ENCODE results near the gene CD48. TPM values are rescaled to one million over a fixed set of nuclear protein-coding genes. Genes with fewer than 3 reads are reported as not detected.

CD48 gene, protein sequence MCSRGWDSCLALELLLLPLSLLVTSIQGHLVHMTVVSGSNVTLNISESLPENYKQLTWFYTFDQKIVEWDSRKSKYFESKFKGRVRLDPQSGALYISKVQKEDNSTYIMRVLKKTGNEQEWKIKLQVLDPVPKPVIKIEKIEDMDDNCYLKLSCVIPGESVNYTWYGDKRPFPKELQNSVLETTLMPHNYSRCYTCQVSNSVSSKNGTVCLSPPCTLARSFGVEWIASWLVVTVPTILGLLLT
- total RNA-seq (1 to 10 TPM in 2 of 4 donors, under 1 TPM in 2; 0.76 to 1.7 (median 1.1) TPM), polyA plus RNA-seq (under 1 TPM; 0.35 to 1.00 (median 0.91) TPM)
- long read RNA-seq, donor 1, partial matches to known transcripts, result 0 of 1 reads
- long read RNA-seq, donor 1, other reads (novel, unspliced or antisense), result 0 of 1 reads
- long read RNA-seq, donor 2, result 0 reads

- WGBS, 3 donors, result 43 to 45% (median 44%) methylated on average over 9 of the region's 9 CpGs
- no peak for TF ChIP-seq CTCF (IDR thresholded peaks at IDR 0.05)
- Histone ChIP-seq H3K27me3 (ENCODE audit: insufficient read depth in 3 of 3, low read length in 2 of 3) (peaks cover 0 to 6% (median 2%) of the 10 kb centered on the region in 3 donors), H3K4me3 (peak within 1 kb of the TSS; percentile 16), H3K4me1 (no peaks in the 10 kb centered on the region), H3K27ac (no peak within 1 kb of the TSS), H3K9me3 (no peaks in the 10 kb centered on the region), H3K36me3 (ENCODE audit: insufficient read depth in 1 of 2, low read depth in 1 of 2) (no peaks in the 10 kb centered on the region)
- intact Hi-C loops (cut with DNase I), result no loop called here
- no peak for DNase-seq
- ATAC-seq, result no peak
Measured at GRCh38 chr1:160711602-160712311, at the start of gene CD48. CD48 (minus strand) TSS chr1:160711822; CDS start chr1:160711763, 59 bp downstream.

DNA sequence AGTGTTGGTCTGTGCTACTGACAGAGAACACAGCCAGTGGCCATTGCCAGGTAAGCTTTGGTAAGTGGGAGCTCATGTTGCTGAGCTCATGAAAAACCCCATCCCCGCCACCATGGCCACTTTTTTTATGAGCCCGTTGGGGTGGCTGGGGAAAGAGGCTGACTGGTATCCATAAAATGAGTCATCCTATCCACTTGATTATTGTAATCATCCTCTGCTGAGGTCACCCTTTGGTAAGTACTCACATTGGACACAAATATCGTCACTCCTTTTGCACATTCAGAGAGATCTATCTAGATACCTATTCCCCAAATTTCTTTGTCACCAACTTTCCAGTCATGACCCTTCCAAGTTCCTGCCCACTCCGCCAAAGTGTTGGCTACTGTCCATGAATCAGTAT is 49.4 kb upstream of the CD48 start:
- Histone ChIP-seq H3K9me3 (no peaks in the 10 kb centered on the region), H3K27ac (no peak overlapping the region), H3K27me3 (ENCODE audit: insufficient read depth in 3 of 3, low read length in 2 of 3) (peaks cover 0 to 4% (median 0%) of the 10 kb centered on the region in 3 donors), H3K4me1 (no peaks in the 10 kb centered on the region), H3K36me3 (ENCODE audit: insufficient read depth in 1 of 2, low read depth in 1 of 2) (no peaks in the 10 kb centered on the region), H3K4me3 (no peak overlapping the region)
- intact Hi-C loops (cut with DNase I), result no loop called here
- DNase-seq, result no peak
- no peak for TF ChIP-seq CTCF (IDR thresholded peaks at IDR 0.05)
- no peak for ATAC-seq
- WGBS, 3 donors, result 81 to 89% (median 89%) methylated on average over 4 of the region's 4 CpGs

DNA sequence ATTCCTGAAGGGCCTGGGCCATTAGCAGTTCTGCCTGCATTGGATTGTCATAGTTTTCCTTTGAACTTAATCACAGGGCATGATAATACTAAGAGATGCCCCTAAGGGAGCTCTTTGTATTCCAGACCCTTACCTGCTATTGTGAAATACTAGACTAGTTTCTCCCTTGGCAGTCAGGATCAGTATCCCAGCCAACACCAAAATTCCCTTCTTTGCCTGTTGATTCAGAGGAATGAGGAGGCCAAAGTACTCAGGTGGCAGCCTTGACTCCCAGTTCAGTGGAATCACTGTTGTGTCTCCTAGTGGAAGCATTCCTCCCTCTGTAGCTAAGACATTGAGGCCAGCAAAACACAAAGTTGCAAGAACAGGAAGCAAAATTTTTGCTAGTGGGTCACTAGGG is 48.1 kb upstream of the CD48 start:
- DNase-seq, result no peak
- intact Hi-C loops (cut with DNase I), result no loop called here
- no peaks in the 10 kb centered on the region for H3K36me3 ChIP-seq (ENCODE audit: insufficient read depth in 1 of 2, low read depth in 1 of 2)
- TF ChIP-seq CTCF (IDR thresholded peaks at IDR 0.05), result no peak
- no peaks in the 10 kb centered on the region for H3K27me3 ChIP-seq (ENCODE audit: insufficient read depth in 3 of 3, low read length in 2 of 3)
- no peaks in the 10 kb centered on the region for H3K9me3 ChIP-seq
- no peaks in the 10 kb centered on the region for H3K4me1 ChIP-seq
- H3K27ac ChIP-seq, result no peak overlapping the region
- no peak for ATAC-seq
- H3K4me3 ChIP-seq, result no peak overlapping the region

GRCh38 chr1:160758521-160758920 is 46.9 kb upstream of the CD48 start:
- DNase-seq (no peak), ATAC-seq (no peak)
- intact Hi-C loops (cut with DNase I), result no loop called here
- WGBS, 3 donors, result 94 to 100% (median 94%) methylated on average over 2 of the region's 2 CpGs
- Histone ChIP-seq H3K36me3 (ENCODE audit: insufficient read depth in 1 of 2, low read depth in 1 of 2) (no peaks in the 10 kb centered on the region), H3K27ac (no peak overlapping the region), H3K9me3 (no peaks in the 10 kb centered on the region), H3K27me3 (ENCODE audit: insufficient read depth in 3 of 3, low read length in 2 of 3) (no peaks in the 10 kb centered on the region), H3K4me1 (no peaks in the 10 kb centered on the region), H3K4me3 (no peak overlapping the region)
- TF ChIP-seq CTCF (IDR thresholded peaks at IDR 0.05), result no peak

All from psoas muscle (tissue), 8 donors.